AG09309 (cell line): ENCODE measurements around the gene NINJ2.

Experiments
- DNase-seq: peaks from one replicate; pipeline ENCODE4 v3.0.0-alpha.2; 2010; ENCODE audit warnings: low read depth
- H3K4me3 ChIP-seq: 2 replicates; pipeline ENCODE4 v1.5.1; 2011; ENCODE audit warnings: mild to moderate bottlenecking, low read depth, low read length, moderate library complexity; ENCODE audit not compliant: control insufficient read depth
- TF ChIP-seq, protein P1 (sequence below): IDR thresholded peaks from 2 replicates; pipeline ENCODE4 v1.5.1; 2011; ENCODE audit warnings: mild to moderate bottlenecking, low read depth, low read length, inconsistent platforms; ENCODE audit not compliant: insufficient read depth, control insufficient read depth; ENCODE audit errors: missing control alignments

The NINJ2 gene

DNA sequence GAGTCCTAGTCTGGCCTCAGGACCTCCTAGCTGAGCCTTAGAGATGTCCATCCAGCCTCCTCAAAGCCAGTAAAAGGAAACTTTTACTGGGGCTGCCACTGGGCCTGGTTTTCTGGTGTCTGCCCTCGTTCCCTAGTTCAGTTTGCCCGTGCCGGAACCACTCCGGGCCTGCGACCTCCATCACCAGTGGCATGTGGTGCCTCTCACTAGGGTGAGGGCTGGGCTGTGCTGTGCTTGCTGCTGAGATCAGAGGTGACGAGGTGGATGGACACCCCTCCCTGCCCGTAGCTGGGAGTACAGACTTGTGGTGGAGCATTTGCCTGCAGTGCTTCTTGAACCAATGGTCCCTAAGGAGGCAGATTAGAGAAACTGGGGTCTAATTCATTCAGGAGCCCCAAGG, 127.8 kb downstream of the NINJ2 start:
- H3K4me3 ChIP-seq = no peak overlapping the region
- no peak for DNase-seq
- TF ChIP-seq, protein P1, sequence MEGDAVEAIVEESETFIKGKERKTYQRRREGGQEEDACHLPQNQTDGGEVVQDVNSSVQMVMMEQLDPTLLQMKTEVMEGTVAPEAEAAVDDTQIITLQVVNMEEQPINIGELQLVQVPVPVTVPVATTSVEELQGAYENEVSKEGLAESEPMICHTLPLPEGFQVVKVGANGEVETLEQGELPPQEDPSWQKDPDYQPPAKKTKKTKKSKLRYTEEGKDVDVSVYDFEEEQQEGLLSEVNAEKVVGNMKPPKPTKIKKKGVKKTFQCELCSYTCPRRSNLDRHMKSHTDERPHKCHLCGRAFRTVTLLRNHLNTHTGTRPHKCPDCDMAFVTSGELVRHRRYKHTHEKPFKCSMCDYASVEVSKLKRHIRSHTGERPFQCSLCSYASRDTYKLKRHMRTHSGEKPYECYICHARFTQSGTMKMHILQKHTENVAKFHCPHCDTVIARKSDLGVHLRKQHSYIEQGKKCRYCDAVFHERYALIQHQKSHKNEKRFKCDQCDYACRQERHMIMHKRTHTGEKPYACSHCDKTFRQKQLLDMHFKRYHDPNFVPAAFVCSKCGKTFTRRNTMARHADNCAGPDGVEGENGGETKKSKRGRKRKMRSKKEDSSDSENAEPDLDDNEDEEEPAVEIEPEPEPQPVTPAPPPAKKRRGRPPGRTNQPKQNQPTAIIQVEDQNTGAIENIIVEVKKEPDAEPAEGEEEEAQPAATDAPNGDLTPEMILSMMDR = no peak

DNA sequence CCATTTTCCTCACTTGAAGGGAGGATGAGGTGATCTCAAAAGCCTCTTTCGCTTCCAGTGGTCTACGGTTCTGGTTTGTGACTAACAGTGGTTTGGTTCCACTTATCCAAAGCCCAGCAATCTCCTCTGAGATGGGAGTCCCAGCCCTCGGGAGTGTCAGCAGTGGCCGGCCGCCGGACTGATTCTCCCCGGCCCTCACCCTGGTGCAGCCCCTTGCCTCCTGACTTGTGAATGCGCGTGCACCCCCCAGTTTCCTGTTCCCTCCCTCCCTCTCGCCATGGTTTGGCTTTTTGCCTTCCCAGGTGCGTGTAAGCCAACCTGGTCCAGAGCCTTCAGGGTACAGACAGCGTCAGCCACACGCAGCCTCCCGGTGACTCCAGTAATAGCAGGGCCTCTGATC, 129.0 kb downstream of the NINJ2 start:
- DNase-seq = no peak
- no peak overlapping the region for H3K4me3 ChIP-seq
- TF ChIP-seq, protein P1 = no peak

DNA sequence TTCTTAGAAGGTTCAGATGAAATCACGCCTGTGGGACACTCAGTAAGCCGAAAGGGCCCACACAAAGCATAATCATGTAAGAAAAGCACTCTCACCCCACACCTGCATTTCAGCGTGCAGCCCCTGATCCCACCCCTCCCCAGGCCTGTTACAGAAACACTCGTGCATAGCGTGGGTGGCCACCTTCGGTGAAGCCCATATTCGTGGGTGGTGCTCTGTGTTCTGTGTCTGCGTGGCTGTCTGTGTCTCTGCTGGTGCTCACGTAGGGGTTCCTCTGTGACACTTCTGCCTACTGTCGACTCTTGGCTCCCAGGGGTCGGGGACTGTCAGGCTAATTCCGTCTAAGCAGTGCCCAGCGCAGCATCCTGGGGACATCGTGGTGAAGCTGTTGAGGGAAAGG, 129.5 kb downstream of the NINJ2 start:
- TF ChIP-seq, protein P1 = no peak
- no peak overlapping the region for H3K4me3 ChIP-seq
- DNase-seq = no peak

DNA sequence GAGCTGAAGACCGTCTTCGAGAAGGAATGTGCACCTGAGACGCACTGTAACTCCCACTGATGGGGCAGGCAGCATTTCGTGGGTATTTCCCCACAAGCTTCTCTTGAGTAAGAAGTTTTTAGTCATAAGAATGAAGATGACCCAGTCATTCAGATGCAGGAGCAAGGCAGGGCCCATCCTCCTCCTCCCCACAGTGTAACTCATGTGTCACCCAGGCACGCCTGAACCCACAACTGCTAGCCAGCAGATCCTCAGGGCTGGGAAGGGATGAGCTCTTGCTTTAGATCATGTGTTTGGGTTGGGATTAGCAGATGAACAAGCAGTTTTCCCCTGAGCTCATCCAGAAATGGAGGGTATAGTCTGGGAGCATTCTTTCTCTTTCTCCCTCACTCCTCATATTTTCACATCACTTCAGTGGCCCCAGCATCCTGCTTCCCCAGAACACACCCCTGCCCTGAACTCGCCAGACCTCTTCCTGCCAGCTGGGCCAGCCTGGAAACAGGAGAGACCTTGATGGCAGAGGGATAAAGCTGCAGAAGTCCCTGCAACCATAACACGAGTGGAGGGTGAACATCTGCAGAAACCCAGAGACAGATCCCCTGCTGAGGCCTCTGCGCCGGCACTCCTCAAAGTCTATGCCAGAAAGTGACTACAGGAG, 130.2 kb downstream of the NINJ2 start:
- TF ChIP-seq, protein P1 = no peak
- peak; percentile 85 for DNase-seq
- H3K4me3 ChIP-seq = no peak overlapping the region

DNA sequence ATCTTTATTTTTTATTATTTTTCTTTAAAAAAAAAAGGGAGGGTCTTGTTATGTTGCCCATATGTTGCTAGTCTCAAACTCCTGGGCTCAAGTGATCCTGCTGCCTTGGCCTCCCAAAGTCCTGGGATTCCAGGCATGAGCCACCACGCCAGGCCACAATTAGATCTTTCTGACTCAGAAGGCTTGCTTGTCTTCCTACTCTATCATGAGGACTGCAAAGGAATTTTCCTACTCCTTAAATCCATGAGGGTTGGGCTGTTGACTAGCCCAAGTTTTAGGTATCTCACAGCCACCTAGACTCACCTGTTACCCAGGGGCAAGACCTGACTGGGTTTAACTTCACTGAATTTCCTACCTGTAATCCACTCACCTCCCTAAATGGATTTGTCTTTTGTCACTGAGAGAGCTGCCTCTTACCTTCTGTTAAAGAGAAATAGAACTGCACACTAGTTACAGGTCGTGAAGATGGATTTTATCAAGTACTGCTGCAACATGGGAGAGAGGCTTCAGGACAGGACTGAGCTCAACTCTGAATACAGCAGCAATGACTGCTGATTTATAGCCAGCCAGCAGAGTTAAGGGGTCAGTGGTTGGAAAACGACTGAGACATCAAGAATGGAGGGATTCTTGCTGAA, 131.2 kb downstream of the NINJ2 start:
- TF ChIP-seq, protein P1 = no peak

DNA sequence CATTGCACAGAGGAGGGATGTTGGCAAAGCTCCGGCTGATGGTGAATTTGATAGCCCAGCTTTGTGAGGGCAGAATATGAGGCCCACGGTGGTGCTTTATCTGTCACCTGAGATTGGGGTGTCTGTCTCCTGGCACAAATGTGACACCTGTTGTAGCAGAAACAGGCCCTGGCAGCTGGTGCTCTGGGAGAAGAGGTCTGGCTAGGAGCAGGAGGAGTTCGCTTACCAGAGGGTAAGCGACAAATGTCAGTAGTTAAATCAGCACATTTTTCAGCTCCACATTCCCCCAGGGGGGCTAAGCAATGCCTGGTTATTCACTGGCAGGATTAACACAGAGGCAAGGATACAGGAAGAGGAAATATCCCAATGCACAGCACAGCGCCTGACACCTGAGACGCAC, 132.4 kb downstream of the NINJ2 start:
- TF ChIP-seq, protein P1 = no peak
- DNase-seq = no peak
- H3K4me3 ChIP-seq = no peak overlapping the region

More for the DNA sequence above, 131.2 kb downstream of the NINJ2 start:
- H3K4me3 ChIP-seq = no peak overlapping the region
- no peak for DNase-seq
